H9 (cell line): ENCODE measurements around the gene CYSLTR2. TPM values are rescaled to one million over a fixed set of nuclear protein-coding genes. Genes with fewer than 3 reads are reported as not detected.

Source experiments
- DNase-seq: peaks from one replicate; pipeline ENCODE4 v3.0.0-alpha.2; 2017
- H2AFZ ChIP-seq: one replicate; pipeline ENCODE4 v1.6.1; 2013; ENCODE audit warnings: mild to moderate bottlenecking, low read length, control low read depth, moderate library complexity
- H2AK5ac ChIP-seq: 2 replicates; pipeline ENCODE4 v1.6.1; 2013; ENCODE audit warnings: low read length, control low read depth, mixed read lengths; ENCODE audit not compliant: insufficient read length
- H2BK120ac ChIP-seq: one replicate; pipeline ENCODE4 v1.6.1; 2013; ENCODE audit warnings: low read depth, mild to moderate bottlenecking, low read length, control low read depth, inconsistent platforms; ENCODE audit not compliant: poor library complexity, severe bottlenecking
- H2BK12ac ChIP-seq: 2 replicates; pipeline ENCODE4 v1.6.1; 2013; ENCODE audit warnings: low read length, control low read depth, mixed read lengths, low read depth; ENCODE audit not compliant: insufficient read length
- H2BK15ac ChIP-seq: 2 replicates; pipeline ENCODE4 v1.6.1; 2013; ENCODE audit warnings: low read depth, low read length, control low read depth
- H2BK20ac ChIP-seq: one replicate; pipeline ENCODE4 v1.6.1; 2013; ENCODE audit warnings: low read depth, mild to moderate bottlenecking, low read length, control low read depth, inconsistent platforms; ENCODE audit not compliant: poor library complexity, severe bottlenecking
- H2BK5ac ChIP-seq: 2 replicates; pipeline ENCODE4 v1.6.1; 2013; ENCODE audit warnings: low read length, control low read depth, mixed read lengths; ENCODE audit not compliant: insufficient read length
- H3K14ac ChIP-seq: 2 replicates; pipeline ENCODE4 v1.6.1; 2013; ENCODE audit warnings: low read length, control low read depth; ENCODE audit not compliant: insufficient read depth
- H3K18ac ChIP-seq: 2 replicates; pipeline ENCODE4 v1.6.1; 2013; ENCODE audit warnings: low read depth, mild to moderate bottlenecking, mixed read lengths, low read length, control low read depth; ENCODE audit not compliant: insufficient read length
- H3K23ac ChIP-seq: 2 replicates; pipeline ENCODE4 v1.6.1; 2013; ENCODE audit warnings: low read length, control low read depth, mixed read lengths, low read depth; ENCODE audit not compliant: insufficient read length
- H3K23me2 ChIP-seq: 2 replicates; pipeline ENCODE4 v1.6.1; 2013; ENCODE audit warnings: low read depth, mild to moderate bottlenecking, mixed read lengths, low read length, control low read depth; ENCODE audit not compliant: insufficient read length, poor library complexity, severe bottlenecking
- H3K27ac ChIP-seq: 2 replicates; pipeline ENCODE4 v1.5.1; 2013; ENCODE audit warnings: low read length, control low read depth, mixed read lengths, low read depth; ENCODE audit not compliant: insufficient read length
- H3K27me3 ChIP-seq: 2 replicates; pipeline ENCODE4 v1.6.1; 2013; ENCODE audit warnings: low read length, control low read depth, inconsistent platforms; ENCODE audit not compliant: insufficient read depth
- H3K4ac ChIP-seq: 2 replicates; pipeline ENCODE4 v1.6.1; 2013; ENCODE audit warnings: low read depth, mild to moderate bottlenecking, control low read depth, inconsistent platforms, low read length, moderate library complexity
- H3K4me1 ChIP-seq: 2 replicates; pipeline ENCODE4 v1.6.1; 2013; ENCODE audit warnings: low read length, control low read depth, inconsistent platforms; ENCODE audit not compliant: insufficient read depth
- H3K4me2 ChIP-seq: 2 replicates; pipeline ENCODE4 v1.6.1; 2013; ENCODE audit warnings: low read length, control low read depth, mixed read lengths; ENCODE audit not compliant: insufficient read length, insufficient read depth
- H3K56ac ChIP-seq: 2 replicates; pipeline ENCODE4 v1.6.1; 2013; ENCODE audit warnings: low read depth, mild to moderate bottlenecking, mixed read lengths, low read length, control low read depth; ENCODE audit not compliant: insufficient read length
- H3K79me1 ChIP-seq: 2 replicates; pipeline ENCODE4 v1.6.1; 2013; ENCODE audit warnings: low read depth, mild to moderate bottlenecking, moderate library complexity, low read length, control low read depth, inconsistent platforms; ENCODE audit not compliant: insufficient read depth, poor library complexity, severe bottlenecking
- H3K79me2 ChIP-seq: 2 replicates; pipeline ENCODE4 v1.6.1; 2013; ENCODE audit warnings: low read length, control low read depth, inconsistent platforms; ENCODE audit not compliant: insufficient read depth
- H3K9ac ChIP-seq: 2 replicates; pipeline ENCODE4 v1.6.1; 2013; ENCODE audit warnings: low read length, control low read depth, mixed read lengths; ENCODE audit not compliant: insufficient read length; ENCODE audit errors: extremely low read depth
- H3K9me3 ChIP-seq: one replicate; pipeline ENCODE4 v1.6.1; 2013; ENCODE audit warnings: low read depth, low read length, inconsistent platforms; ENCODE audit not compliant: control insufficient read depth
- H3T11ph ChIP-seq: one replicate; pipeline ENCODE4 v1.6.1; 2013; ENCODE audit warnings: mild to moderate bottlenecking, low read length, control low read depth, inconsistent platforms
- H4K20me1 ChIP-seq: one replicate; pipeline ENCODE4 v1.6.1; 2013; ENCODE audit not compliant: control insufficient read depth, insufficient read length, insufficient read depth
- H4K5ac ChIP-seq: 2 replicates; pipeline ENCODE4 v1.6.1; 2013; ENCODE audit warnings: low read depth, mild to moderate bottlenecking, mixed read lengths, low read length, control low read depth; ENCODE audit not compliant: insufficient read length
- H4K8ac ChIP-seq: replicated peaks from 2 replicates; pipeline ENCODE4 v1.6.1; 2013; ENCODE audit warnings: low read length, control low read depth, mixed read lengths, low read depth; ENCODE audit not compliant: insufficient read length
- H4K91ac ChIP-seq: 2 replicates; pipeline ENCODE4 v1.6.1; 2013; ENCODE audit warnings: low read depth, mild to moderate bottlenecking, moderate library complexity, mixed read lengths, low read length, control low read depth; ENCODE audit not compliant: insufficient read length
- H3K27ac Mint-ChIP-seq, 3 experiments: 2 replicates in 2 of 3; 3 replicates in 1 of 3; pipeline ENCODE4 v1.8.0; 2020 to 2021; ENCODE audit warnings: mixed read lengths in 3 of 3, mild to moderate bottlenecking in 1 of 3, moderate library complexity in 1 of 3
- H3K27me3 Mint-ChIP-seq: 2 replicates; pipeline ENCODE4 v1.8.0; 2021; ENCODE audit warnings: low read depth, mild to moderate bottlenecking, moderate library complexity, mixed read lengths
- H3K36me3 Mint-ChIP-seq, 3 experiments: 2 replicates in 2 of 3; 3 replicates in 1 of 3; pipeline ENCODE4 v1.8.0; 2020 to 2021; ENCODE audit warnings: low read depth in 3 of 3, mixed read lengths in 3 of 3; ENCODE audit not compliant: insufficient read depth in 1 of 3
- H3K4me1 Mint-ChIP-seq, 2 experiments: 2 replicates each; pipeline ENCODE4 v1.8.0; 2020; ENCODE audit warnings: mixed read lengths in 2 of 2
- H3K4me3 Mint-ChIP-seq, 2 experiments: 2 replicates in 1 of 2; 3 replicates in 1 of 2; pipeline ENCODE4 v1.8.0; 2020 to 2021; ENCODE audit warnings: mild to moderate bottlenecking in 2 of 2, mixed read lengths in 2 of 2, moderate library complexity in 1 of 2
- H3K9me3 Mint-ChIP-seq, 2 experiments: 2 replicates in 1 of 2; 3 replicates in 1 of 2; pipeline ENCODE4 v1.8.0; 2020; ENCODE audit warnings: mild to moderate bottlenecking in 2 of 2, mixed read lengths in 2 of 2, moderate library complexity in 1 of 2
- CTCF ChIP-seq: fragments of 200-600 bp; sonication (generic); conservative IDR thresholded peaks from 3 replicates; pipeline ENCODE4 v1.8.0; 2021; ENCODE audit warnings: antibody characterized with exemption, mild to moderate bottlenecking
- WGBS: extraction: QIAGEN DNeasy Blood & Tissue Kit; methylation state at CpG from one replicate; pipeline ENCODE4 v1.1.7; 2013; ENCODE audit warnings: missing lambda C conversion rate, low lambda C conversion rate, mixed read lengths; ENCODE audit not compliant: insufficient read length; ENCODE audit errors: extremely low coverage; 5-methylcytosine and 5-hydroxymethylcytosine counted together
- total RNA-seq: library from RNA; stranded (reverse); gene quantifications from 2 replicates; pipeline ENCODE4 v1.2.1, GENCODE V29; 2021

The CYSLTR2 gene
- total RNA-seq, 1 experiment from 2014 or later = not detected

- Histone ChIP-seq H4K20me1 (no peaks in the 10 kb centered on the region), H2BK15ac (no peak overlapping the region), H3K56ac (no peak overlapping the region), H2BK120ac (no peak overlapping the region), H3K79me2 (no peaks in the 10 kb centered on the region), H3T11ph (no peak overlapping the region), H2BK20ac (no peak overlapping the region), H2AFZ (no peak overlapping the region), H4K5ac (no peak overlapping the region), H3K14ac (no peak overlapping the region), H4K91ac (no peak overlapping the region), H3K23ac (no peak overlapping the region), H3K4me1 (no peaks in the 10 kb centered on the region), H3K27me3 (no peaks in the 10 kb centered on the region), H3K9ac (no peak overlapping the region), H3K23me2 (no peaks in the 10 kb centered on the region), H2BK5ac (no peak overlapping the region), H3K4me2 (no peak overlapping the region), H3K18ac (no peak overlapping the region), H3K79me1 (no peaks in the 10 kb centered on the region), H4K8ac (no peak overlapping the region), H2BK12ac (no peak overlapping the region), H3K9me3 (no peaks in the 10 kb centered on the region), H2AK5ac (no peak overlapping the region), H3K4ac (no peak overlapping the region), H3K27ac (no peak overlapping the region)
- Mint-ChIP-seq H3K9me3 (peaks cover 9 to 12% of the 10 kb centered on the region in 2 experiments), H3K4me1 (peaks cover 6 to 8% of the 10 kb centered on the region in 2 experiments), H3K27ac (no peak overlapping the region), H3K36me3 (peaks cover 5 to 11% (median 9%) of the 10 kb centered on the region in 3 experiments), H3K4me3 (no peak overlapping the region), H3K27me3 (0 out of 2 replicates have a peak, but pooled peaks cover 3% of the 10 kb centered on the region)
- WGBS = no CpG with 5 or more reads among the region's 9 CpGs
- no peak for TF ChIP-seq CTCF
- DNase-seq = no peak
These were observed 97.1 kb downstream of the CYSLTR2 start for GRCh38 chr13:48750588-48751383.
